HG03442 (cell line): ENCODE measurements around the gene PCGF5.
"Not testable (repeated sequence)": the region's sequence is repeated elsewhere in the genome, so short reads cannot be mapped to it uniquely, and the experiment has no call there.

Source experiments
- ATAC-seq: cut with Tn5 transposase; IDR thresholded peaks from one replicate; pipeline ENCODE4 v1.9.1; 2021; ENCODE audit warnings: mild to moderate bottlenecking, moderate library complexity; ENCODE audit not compliant: unreplicated experiment

The PCGF5 gene

GRCh38 chr10:91271886-91272285 is 51.4 kb downstream of the PCGF5 start:
- no peak for ATAC-seq

DNA sequence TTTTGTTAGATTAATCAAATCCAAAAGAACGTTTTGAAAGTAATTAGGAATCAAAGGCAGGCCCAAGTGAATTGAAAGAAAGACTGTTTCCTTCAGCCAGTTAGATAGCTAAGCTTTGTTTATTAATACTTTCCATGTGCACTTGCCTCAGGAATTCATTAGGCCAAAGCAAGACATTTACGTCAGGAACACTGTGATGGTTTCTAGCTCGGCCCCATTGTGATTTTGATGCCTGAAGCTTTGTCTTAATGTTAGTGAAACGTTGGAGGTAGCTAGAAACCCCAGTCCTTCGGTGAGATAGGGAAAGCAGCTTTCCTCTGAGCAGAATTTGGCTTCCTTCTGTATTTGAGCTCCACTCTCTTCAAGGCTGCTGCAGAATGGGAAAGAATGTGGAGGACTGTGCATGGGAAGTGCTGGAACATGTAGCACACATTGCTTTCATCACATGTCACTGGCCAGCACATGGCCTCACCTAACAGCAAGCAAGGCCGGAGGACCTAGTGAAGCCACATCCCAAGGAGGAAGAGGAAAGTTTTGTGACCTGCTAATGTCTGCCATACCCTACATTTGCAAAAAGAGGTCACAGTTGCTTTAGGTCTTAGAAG is 64.1 kb downstream of the PCGF5 start:
- ATAC-seq: no peak

- no peak for ATAC-seq
Observed at GRCh38 chr10:91286572-91286971, 66.1 kb downstream of the PCGF5 start.

DNA sequence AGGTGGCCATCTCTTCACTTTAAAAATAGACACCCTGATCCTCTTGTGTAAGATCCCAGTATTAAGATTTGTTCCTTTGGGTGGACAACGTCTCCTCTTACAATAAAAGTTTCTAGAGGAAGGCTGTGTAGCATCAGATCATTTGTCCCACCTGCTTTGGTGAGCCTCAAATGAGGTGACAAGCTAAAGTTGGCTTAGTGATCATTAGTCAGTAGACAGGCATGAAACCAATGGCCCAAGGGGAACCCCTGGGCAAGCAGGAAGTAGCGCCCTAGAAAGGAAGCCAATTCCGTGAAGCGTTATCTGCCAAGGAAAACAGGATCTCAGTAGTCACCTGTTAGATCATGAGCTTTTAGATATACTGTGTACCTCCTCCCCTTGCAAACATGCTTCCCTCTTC is 66.8 kb downstream of the PCGF5 start:
- no peak for ATAC-seq

GRCh38 chr10:91287912-91288311 is 67.4 kb downstream of the PCGF5 start:
- no peak for ATAC-seq

- no peak for ATAC-seq
Observed at GRCh38 chr10:91289305-91289704, 68.8 kb downstream of the PCGF5 start.

GRCh38 chr10:91290607-91291006 is 70.1 kb downstream of the PCGF5 start:
- no peak for ATAC-seq

GRCh38 chr10:91294134-91294906 is 73.9 kb downstream of the PCGF5 start:
- ATAC-seq: no peak

DNA sequence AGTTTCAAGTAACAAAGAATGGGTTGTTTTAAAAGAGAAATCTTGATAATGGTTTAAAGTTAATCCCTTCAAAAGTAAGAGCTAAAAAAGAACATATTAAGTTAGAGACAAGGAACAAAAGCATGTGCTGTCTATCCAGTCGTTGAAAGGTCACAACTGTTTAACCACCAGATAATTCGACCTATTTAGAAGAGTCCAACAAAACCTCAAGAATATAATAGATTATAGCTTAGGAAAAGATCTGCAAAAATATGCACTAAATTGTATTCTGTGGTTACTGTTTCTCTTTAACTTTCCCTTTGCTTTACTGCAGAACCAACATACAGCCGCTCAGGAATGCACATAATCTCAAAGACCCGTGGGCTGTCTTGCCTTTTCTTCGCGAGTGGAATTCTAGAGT is 74.9 kb downstream of the PCGF5 start:
- no peak for ATAC-seq

GRCh38 chr10:91296471-91296870 is 76.0 kb downstream of the PCGF5 start:
- no peak for ATAC-seq

DNA sequence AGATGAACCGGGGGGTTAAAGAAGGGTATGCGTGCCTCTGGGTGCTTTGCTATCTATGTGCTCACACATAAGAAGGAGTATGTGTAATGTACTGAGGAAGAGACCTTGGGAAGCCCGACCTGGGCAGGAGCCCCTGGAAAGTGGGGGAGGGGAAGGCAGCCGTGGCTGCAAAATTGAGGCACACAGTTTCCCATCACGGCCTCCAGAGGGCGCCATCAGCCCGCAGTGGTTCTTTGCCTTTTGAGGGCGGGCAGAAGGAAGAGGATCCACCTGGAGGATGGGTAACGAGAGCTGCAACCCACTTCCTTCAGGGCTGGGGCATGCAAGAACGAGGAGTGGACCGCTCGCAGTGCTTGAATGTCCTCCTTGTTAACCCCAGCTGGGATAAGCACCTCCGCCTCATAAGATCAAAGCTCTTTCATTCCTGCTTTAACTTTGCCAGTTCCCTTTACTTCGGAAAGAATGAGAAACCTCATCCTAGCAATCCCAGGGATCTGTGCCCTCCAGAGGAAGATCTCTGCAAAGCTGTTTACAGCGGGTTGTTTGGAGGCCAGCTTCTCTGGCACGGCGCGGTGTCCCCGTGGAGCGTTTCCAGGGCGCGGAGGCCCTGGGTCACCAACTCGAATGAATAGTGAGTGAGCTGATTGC is 77.9 kb downstream of the PCGF5 start:
- peak; percentile 89 for ATAC-seq

GRCh38 chr10:91299999-91300575 is 79.6 kb downstream of the PCGF5 start:
- ATAC-seq: no peak

DNA sequence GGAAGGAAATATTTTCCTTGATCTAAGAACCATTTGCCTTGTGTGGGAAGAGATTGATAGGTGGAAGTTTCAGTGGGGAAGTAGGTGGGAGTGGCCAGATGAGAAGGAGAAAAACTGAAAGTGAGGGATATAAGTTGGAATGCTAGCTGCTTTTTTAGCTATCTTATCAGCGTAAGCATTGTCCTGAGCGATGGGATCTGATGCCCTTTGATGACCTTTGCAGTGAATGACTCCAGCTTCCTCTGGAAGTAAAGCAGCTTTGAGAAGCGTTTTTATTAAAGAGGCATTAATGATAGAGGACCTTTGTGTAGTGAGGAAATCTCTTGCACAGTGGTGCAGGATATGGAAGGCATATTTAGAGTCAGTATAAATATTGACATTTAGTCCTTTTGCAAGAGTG is 82.5 kb downstream of the PCGF5 start:
- not testable (repeated sequence) for ATAC-seq

DNA sequence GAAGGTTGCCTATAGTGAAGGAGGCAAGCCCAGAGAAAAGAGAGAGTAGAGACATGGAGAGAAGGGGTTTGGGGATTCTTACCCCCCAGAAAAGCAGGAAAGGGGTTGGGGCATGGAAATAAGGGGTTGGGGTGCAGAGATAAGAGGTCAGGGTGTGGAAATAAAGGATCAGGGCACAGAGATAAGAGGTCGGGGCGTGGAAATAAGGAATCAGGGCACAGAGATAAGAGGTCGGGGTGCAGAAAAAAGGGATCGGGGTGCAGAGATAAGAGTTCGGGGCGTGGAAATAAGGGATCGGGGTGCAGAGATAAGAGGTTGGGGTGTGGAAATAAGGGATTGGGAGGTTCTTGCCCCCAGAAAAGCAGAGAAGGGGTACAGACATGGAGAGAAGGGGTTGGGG is 85.5 kb downstream of the PCGF5 start:
- not testable (repeated sequence) for ATAC-seq

GRCh38 chr10:91307489-91307888 is 87.0 kb downstream of the PCGF5 start:
- no peak for ATAC-seq

DNA sequence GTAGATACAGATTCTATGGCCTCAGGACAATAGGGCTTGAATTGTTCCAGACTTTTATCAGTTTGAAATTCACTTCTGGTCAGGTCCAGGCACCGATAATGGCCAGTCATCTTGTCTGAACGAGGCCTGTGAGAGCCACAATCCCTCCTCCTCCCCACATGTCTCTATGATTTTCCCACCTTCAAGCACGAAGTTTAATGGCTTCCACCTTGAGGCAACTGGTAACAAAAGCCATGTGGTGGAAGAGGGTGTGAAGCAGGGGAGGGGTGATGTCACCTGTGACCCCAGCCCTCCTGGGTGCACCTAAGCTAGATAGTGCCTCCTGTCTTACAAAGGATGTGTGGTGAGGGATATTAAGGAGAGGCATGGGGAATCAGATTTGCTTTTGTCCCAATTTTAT is 89.2 kb downstream of the PCGF5 start:
- ATAC-seq: no peak

GRCh38 chr10:91311601-91312381 is 91.3 kb downstream of the PCGF5 start:
- ATAC-seq: no peak

DNA sequence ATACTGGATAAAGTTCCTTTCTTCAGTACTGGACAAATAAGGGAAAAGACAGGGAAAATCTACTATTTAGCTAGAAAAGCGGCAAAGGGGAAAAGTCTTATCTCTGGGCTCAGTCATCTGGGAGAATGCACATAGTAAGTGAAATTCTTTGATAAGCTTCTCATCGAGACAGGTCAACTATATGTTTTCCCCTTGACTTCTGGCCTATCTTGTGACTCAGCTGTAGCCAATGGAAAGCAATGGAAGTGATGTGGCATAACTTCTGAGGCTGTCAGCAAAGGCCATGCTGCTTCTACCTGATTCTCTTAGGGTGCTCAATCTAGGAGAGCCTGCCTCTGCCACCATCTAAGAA is 91.9 kb downstream of the PCGF5 start:
- ATAC-seq: no peak

GRCh38 chr10:91313796-91314485 is 93.5 kb downstream of the PCGF5 start:
- ATAC-seq: no peak

DNA sequence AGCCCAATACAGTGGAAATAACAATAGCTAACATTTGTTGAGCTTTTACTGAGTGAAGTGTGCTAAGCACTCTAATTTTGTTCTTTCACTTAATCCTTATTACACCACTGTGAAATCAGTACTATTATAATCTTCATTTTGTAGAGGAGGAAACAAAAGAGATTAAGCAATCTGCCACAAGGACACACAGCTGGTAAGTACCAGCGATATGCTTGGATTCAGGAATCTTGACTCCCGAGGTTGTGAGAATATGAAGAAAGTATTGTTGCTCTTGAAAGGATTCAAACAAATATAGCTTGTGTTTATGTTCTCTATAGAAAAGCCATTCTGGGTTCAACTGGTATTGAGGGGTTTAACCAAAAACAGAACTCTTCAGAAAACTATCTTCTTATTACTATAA is 96.0 kb downstream of the PCGF5 start:
- ATAC-seq: no peak

- ATAC-seq: no peak
Observed at GRCh38 chr10:91317541-91317940, 97.1 kb downstream of the PCGF5 start.
